ENCODE results near the gene CLCN7. TPM values are rescaled to one million over a fixed set of nuclear protein-coding genes. Genes with fewer than 3 reads are reported as not detected.

The CLCN7 gene, protein sequence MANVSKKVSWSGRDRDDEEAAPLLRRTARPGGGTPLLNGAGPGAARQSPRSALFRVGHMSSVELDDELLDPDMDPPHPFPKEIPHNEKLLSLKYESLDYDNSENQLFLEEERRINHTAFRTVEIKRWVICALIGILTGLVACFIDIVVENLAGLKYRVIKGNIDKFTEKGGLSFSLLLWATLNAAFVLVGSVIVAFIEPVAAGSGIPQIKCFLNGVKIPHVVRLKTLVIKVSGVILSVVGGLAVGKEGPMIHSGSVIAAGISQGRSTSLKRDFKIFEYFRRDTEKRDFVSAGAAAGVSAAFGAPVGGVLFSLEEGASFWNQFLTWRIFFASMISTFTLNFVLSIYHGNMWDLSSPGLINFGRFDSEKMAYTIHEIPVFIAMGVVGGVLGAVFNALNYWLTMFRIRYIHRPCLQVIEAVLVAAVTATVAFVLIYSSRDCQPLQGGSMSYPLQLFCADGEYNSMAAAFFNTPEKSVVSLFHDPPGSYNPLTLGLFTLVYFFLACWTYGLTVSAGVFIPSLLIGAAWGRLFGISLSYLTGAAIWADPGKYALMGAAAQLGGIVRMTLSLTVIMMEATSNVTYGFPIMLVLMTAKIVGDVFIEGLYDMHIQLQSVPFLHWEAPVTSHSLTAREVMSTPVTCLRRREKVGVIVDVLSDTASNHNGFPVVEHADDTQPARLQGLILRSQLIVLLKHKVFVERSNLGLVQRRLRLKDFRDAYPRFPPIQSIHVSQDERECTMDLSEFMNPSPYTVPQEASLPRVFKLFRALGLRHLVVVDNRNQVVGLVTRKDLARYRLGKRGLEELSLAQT
- 10 to 100 TPM; 54.2 to 60.7 (median 54.7) TPM for total RNA-seq

DNA sequence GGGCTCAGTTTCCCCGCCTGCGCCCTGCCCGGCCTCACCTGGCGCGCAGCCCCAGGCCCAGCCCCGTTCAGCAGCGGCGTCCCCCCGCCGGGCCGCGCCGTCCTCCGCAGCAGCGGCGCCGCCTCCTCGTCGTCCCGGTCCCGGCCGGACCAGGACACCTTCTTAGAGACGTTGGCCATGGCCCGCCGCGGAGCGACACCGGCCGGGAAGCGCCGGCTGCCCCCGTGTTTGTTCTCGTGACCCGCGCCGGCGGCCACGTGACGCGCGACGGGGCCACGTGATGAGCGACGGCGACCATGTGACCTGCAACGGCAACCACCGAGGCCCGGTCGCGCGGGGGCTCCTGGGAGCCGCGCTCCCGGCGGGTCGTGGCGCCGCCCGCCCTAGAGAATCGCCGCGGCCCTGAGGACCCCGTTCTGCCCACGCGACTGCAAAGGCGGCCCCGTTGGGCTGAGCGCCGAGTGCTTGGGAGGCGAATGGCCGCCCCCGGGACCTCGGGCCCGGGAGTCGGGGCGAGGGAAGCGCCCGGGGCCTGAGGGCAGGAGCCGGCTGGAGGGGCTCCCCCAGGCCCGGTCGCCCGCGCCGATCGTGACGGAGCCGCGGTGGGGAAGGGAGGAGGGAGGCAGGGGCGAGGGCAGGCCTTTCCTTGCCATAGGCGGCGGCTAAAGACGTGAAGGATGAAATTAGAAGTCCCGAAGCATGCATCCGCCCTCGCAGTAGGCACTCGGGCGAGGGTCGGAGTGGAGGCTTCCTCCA is at the start of gene CLCN7:
Gene CLCN7, minus strand, starts transcription at position 233 of the 756 bp plus-strand sequence. Its CDS starts 54 bp downstream, at position 179.
- DNase-seq (peak; percentile 81), ATAC-seq (peak; percentile 91)
- Mint-ChIP-seq H3K27me3 (ENCODE audit: low read depth) (peaks cover 5% of the 10 kb centered on the region), H3K4me3 (peak within 1 kb of the TSS; percentile 86), H3K36me3 (ENCODE audit: insufficient read depth) (no peaks in the 10 kb centered on the region), H3K4me1 (ENCODE audit: low read depth) (peaks cover 31% of the 10 kb centered on the region), H3K9me3 (no peaks in the 10 kb centered on the region)

DNA sequence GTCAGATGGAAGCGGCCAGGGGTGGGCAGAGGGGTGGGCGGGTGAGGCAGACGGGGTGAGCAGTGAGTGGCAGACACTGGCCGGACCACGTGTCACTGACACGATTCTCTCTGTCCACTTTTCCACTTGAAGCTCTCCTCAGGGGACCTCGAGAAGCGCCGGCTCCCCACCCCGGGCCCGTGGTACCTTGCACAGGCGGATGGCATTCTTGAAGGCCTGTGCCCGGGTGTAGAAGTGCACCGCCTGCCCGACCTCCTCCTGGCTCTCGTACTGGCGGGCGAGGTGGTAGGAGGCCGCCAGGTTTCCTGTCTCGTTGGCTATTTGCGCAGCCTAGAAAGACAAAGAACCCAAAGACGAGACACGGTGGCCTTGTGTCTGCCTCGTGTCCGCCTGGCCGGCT is 49.5 kb upstream of the CLCN7 start:
- H3K27me3 Mint-ChIP-seq (ENCODE audit: low read depth) = no peaks in the 10 kb centered on the region
- DNase-seq (no peak), ATAC-seq (no peak)
- H3K4me3 Mint-ChIP-seq = no peak overlapping the region
- H3K36me3 Mint-ChIP-seq (ENCODE audit: insufficient read depth) = no peaks in the 10 kb centered on the region
- no peaks in the 10 kb centered on the region for H3K9me3 Mint-ChIP-seq
- H3K4me1 Mint-ChIP-seq (ENCODE audit: low read depth) = peaks cover 23% of the 10 kb centered on the region

DNA sequence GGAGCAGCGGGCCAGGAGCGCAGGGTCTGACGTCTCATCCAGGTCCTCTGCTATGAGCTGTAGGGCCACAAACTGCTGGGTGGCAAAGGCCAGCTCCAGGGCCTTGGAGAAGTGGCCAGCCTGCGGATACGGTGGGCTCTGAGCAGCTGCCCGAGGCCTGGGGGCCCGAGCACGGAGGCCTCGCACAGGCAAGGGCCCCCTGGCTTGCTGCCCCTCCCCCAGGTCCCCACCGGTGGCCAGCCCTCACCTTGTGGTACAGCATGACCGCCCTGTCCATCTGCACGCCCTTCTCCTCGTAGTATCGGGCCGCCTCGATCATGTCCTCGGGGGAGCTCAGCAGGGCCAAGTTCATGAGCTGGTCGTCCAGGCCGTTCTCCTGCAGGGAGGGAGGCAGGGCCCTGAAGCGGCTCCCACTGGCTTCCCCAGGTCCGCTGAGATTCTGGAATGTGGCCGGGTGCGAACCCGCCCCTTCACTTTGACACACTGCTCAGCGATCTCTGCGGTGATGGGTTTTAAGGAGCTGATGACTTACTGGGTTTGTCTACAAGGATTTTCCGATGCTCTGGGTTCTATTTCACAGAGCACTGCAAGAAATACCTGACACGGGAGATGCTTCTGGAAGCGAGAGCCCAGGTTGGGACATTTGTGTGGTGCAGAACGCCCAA is 48.9 kb upstream of the CLCN7 start:
- H3K4me3 Mint-ChIP-seq = no peak overlapping the region
- peaks cover 22% of the 10 kb centered on the region for H3K4me1 Mint-ChIP-seq (ENCODE audit: low read depth)
- H3K36me3 Mint-ChIP-seq (ENCODE audit: insufficient read depth) = no peaks in the 10 kb centered on the region
- H3K27me3 Mint-ChIP-seq (ENCODE audit: low read depth) = no peaks in the 10 kb centered on the region
- ATAC-seq (no peak), DNase-seq (no peak)
- no peaks in the 10 kb centered on the region for H3K9me3 Mint-ChIP-seq

DNA sequence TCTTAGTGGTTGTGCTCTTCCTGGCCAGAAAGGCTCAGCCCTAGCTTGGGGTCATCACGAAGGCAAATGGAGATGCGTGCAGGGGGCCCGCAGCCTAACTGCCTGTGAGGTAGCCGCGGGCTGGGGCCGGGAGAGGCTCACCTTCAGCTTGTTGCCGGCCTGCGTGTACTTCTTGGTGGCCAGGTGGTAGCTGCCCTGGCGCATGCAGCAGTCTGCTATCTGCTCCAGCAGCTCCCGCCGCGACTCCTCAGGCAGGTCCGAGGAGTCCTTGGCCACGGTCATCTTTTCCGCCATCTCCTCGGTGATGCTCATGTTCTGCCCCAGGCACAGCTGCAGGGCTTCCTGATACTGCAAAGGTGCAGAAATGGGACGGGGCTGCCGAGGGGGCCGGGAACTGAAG is 45.6 kb upstream of the CLCN7 start:
- Mint-ChIP-seq H3K4me3 (no peak overlapping the region), H3K27me3 (ENCODE audit: low read depth) (no peaks in the 10 kb centered on the region), H3K36me3 (ENCODE audit: insufficient read depth) (peaks cover 2% of the 10 kb centered on the region), H3K9me3 (no peaks in the 10 kb centered on the region), H3K4me1 (ENCODE audit: low read depth) (peaks cover 4% of the 10 kb centered on the region)
- no peak for DNase-seq
- no peak for ATAC-seq

DNA sequence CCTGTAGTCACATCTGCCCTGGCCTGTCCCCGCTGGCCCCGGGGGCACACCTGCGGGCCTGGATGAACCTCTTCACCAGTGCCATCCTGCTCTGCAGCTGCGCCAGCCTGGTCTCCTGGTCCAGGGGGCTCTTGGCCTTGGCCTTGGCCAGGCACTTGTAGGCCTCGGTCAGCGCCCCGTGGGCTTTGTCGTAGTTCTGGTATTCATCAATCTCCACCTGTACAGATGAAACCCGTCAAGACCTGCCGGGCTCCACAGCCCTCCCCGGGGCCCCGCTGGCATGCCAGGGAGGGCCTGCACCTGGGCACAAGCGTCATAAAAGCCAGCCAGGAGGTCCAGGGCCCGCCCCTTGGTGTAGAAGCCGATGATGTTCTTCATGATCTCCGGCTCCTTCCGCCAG is 45.0 kb upstream of the CLCN7 start:
- ATAC-seq = no peak
- peaks cover 2% of the 10 kb centered on the region for H3K36me3 Mint-ChIP-seq (ENCODE audit: insufficient read depth)
- no peaks in the 10 kb centered on the region for H3K27me3 Mint-ChIP-seq (ENCODE audit: low read depth)
- H3K4me3 Mint-ChIP-seq = no peak overlapping the region
- DNase-seq = no peak
- no peaks in the 10 kb centered on the region for H3K4me1 Mint-ChIP-seq (ENCODE audit: low read depth)
- peaks cover 3% of the 10 kb centered on the region for H3K9me3 Mint-ChIP-seq

DNA sequence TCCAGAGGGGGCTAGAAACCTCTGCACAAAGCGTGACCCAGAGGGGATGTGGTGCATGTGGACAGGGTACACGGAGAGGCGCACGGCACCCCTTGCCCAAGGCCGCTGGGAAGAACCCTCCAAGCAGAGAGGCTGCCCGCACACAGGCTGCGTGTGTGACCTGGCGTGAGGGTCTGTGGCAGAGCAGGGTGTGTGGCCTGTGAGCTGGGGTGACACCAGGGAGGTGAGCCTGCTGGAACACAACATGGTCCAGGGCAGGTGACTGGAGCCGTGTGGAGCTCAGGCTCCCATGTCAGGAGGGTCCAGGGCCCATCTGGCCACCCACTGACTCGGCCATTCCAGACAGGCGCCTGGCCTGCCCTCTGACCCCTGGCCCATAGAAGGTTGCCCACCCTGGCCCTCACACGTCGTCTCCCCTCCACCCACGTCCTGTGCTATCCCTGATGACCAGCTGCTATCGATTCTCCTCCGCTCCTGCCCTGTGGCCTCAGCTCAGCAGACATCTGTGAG is 43.9 kb upstream of the CLCN7 start:
- no peak for ATAC-seq
- peaks cover 2% of the 10 kb centered on the region for H3K36me3 Mint-ChIP-seq (ENCODE audit: insufficient read depth)
- no peak for DNase-seq
- H3K4me3 Mint-ChIP-seq = no peak overlapping the region
- no peaks in the 10 kb centered on the region for H3K27me3 Mint-ChIP-seq (ENCODE audit: low read depth)
- H3K4me1 Mint-ChIP-seq (ENCODE audit: low read depth) = no peaks in the 10 kb centered on the region
- H3K9me3 Mint-ChIP-seq = peaks cover 8% of the 10 kb centered on the region

DNA sequence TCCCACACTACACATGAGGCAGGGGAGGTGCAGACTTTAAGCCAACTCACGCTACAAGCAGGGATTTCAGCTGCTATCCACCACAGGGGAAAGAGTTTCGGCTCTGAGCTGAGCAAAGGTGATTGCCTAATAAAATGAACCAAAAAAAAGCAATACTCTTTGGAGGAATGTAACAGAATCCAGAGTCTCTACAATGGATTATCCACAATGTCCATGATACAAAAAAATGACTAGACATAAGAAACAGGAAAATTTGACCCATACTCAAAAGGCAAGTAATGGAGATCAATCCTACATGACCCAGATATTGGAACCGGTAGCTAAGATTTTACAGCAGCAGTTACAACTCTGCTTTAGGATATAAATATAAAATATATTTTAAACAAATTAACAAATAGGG is 39.7 kb upstream of the CLCN7 start:
- DNase-seq (no peak), ATAC-seq (no peak)
- no peak overlapping the region for H3K4me3 Mint-ChIP-seq
- H3K36me3 Mint-ChIP-seq (ENCODE audit: insufficient read depth) = peaks cover 8% of the 10 kb centered on the region
- H3K27me3 Mint-ChIP-seq (ENCODE audit: low read depth) = no peaks in the 10 kb centered on the region
- peaks cover 8% of the 10 kb centered on the region for H3K9me3 Mint-ChIP-seq
- no peaks in the 10 kb centered on the region for H3K4me1 Mint-ChIP-seq (ENCODE audit: low read depth)

DNA sequence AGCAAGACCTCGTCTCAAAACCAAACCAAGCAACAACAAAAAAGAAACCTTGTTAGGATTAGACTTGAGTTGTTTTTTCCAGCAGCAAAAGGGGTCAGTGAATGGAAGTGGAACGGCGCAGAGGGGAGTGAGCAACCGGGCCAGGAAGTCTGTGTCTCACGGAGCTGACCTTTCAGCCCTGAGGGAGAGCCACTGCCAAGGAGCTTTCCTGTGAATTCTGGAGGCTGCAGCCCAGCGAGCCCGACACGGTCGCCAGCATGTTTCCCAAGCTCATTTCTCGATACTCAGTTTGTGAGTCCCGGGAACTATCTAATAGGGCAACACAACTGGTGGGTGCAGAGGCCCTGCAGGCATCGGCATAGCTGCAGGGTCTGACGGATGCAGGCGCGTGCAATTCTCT is 37.9 kb upstream of the CLCN7 start:
- Mint-ChIP-seq H3K36me3 (ENCODE audit: insufficient read depth) (peaks cover 8% of the 10 kb centered on the region), H3K9me3 (peaks cover 8% of the 10 kb centered on the region), H3K4me1 (ENCODE audit: low read depth) (no peaks in the 10 kb centered on the region), H3K27me3 (ENCODE audit: low read depth) (no peaks in the 10 kb centered on the region), H3K4me3 (no peak overlapping the region)
- DNase-seq (no peak), ATAC-seq (no peak)

DNA sequence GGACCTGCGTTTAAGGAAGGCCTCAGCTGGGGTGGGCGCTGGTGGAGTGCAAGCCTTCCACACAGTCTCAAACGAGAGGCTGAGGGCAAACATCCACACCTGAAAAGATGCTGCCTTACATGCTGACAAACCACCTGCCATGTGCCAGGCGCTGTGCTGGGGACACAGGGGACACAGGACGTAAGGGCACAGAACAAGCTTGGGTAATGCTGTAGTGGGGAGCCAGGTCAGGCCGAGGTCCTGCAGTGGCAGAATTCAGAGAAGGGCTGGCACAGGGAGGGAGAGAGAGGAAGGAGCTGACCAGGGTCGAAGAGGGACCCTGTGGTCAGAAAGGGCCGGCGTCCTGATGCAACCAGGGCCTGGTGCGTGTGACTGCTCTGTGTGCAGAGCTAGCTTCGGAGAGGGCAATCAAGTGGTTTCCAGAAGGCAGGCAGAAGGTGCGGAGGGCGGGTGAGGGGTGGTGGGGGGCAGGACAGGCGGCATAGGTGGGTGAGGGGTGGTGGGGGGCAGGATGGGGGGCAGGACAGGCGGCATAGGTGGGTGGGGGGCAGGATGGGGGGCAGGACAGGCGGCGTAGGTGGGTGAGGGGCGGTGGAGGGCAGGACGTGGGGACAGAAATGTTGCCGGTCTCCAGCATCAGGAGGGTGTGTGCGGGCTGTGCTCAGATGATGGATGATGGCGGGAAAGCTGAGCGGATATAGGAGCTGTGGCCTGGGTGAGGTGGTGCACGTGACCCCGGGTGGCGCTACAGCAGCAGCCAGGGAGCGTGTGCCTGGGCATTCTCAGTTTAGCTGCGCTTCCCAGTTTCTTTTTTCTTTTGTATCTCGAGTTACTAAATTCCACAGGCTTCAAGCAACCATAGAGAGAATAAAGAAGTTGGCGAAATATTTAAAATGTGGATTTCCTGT is 37.1 kb upstream of the CLCN7 start:
- DNase-seq (no peak), ATAC-seq (no peak)
- Mint-ChIP-seq H3K9me3 (peaks cover 8% of the 10 kb centered on the region), H3K4me3 (no peak overlapping the region), H3K27me3 (ENCODE audit: low read depth) (no peaks in the 10 kb centered on the region), H3K36me3 (ENCODE audit: insufficient read depth) (peaks cover 9% of the 10 kb centered on the region), H3K4me1 (ENCODE audit: low read depth) (no peaks in the 10 kb centered on the region)

DNA sequence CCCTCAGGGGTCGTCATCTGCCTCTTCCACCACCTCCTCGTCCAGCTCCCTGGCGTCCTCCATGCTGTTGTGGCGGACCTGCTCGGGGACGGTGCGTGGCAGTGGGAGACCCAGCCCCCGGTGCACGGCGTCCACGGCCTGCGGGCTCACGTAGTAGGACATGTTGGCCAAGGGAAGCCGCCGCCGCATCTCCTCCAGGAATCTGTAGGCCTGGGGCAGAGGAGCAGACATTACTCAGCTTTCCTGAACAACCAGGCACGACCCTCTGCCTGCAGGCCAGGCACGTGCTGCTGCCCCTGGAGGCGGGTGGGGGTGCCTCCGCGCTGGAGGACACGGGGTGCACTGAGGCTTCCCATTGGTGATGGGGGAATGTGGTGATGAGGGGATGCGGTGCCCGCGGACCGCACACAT is 36.1 kb upstream of the CLCN7 start:
- H3K9me3 Mint-ChIP-seq = peaks cover 8% of the 10 kb centered on the region
- DNase-seq (no peak), ATAC-seq (no peak)
- no peak overlapping the region for H3K4me3 Mint-ChIP-seq
- H3K4me1 Mint-ChIP-seq (ENCODE audit: low read depth) = no peaks in the 10 kb centered on the region
- H3K36me3 Mint-ChIP-seq (ENCODE audit: insufficient read depth) = peaks cover 7% of the 10 kb centered on the region
- H3K27me3 Mint-ChIP-seq (ENCODE audit: low read depth) = no peaks in the 10 kb centered on the region

DNA sequence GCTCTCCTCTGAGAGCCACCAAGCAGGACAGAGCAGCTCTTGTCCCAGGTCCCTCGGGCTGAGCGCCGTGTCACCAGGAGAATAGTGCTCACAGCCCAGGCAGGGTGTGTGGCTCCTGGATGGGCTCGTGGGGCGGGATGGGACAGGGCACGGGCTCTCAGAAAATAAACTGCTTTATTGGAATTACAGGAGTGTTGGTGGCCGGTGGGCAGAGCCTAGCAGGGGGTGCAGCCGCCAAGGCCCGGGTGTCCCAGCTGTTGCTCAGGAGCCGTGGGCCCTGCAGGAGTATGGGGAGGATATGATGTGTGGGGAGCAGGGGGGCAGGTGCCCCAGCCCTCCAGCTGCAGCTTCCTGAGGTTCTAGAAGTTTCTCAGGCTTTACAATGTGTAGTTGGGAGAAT is 35.4 kb upstream of the CLCN7 start:
- no peak for ATAC-seq
- Mint-ChIP-seq H3K9me3 (peaks cover 8% of the 10 kb centered on the region), H3K27me3 (ENCODE audit: low read depth) (no peaks in the 10 kb centered on the region), H3K4me3 (no peak overlapping the region), H3K36me3 (ENCODE audit: insufficient read depth) (peaks cover 7% of the 10 kb centered on the region), H3K4me1 (ENCODE audit: low read depth) (no peaks in the 10 kb centered on the region)
- DNase-seq = no peak

DNA sequence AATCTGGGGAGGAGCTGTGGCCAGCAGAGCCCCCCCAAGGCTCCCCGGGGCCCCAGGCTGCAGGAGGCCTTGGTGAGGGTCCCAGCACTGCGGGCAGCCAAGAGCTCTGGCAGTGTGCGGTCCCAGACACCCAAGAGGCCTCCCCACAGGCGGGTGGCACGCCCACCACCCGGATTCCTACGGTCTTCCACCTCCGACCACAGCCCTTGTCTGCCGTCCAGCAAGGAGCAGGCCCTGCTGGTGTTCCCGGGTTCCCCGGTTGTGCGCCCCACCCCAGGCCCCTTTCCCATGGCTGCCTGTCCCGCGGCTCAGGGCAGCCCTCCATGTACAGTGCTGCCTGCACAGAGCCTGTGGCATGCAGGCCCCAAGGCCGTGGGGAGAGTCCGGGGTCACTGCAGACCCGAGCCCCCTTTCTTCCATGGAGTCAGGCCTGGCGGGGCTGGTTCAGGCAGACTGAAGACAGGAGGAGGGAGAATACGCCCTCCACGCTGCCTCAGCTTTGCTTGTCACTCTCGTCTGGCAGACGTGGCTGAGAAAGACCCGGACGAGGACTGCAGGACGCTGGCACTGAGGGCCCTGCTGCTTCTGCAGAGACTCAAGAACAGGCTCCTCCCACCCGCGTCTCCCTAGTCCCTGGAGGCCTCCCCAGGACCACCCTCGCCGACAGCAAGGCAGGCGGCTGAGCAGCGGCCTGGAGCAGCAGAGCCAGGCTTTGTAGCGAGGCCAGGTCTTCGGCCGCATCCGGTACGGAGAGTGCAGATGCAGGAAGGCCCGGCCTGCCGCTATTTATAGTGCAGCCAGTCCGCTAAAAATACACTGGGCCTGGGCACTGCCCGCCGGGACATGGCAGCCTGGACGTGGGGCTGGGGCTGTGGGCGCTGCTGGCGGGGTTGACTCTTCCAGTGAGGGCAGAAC is 34.7 kb upstream of the CLCN7 start:
- no peaks in the 10 kb centered on the region for H3K4me1 Mint-ChIP-seq (ENCODE audit: low read depth)
- peaks cover 7% of the 10 kb centered on the region for H3K36me3 Mint-ChIP-seq (ENCODE audit: insufficient read depth)
- DNase-seq = no peak
- ATAC-seq = no peak
- no peak overlapping the region for H3K4me3 Mint-ChIP-seq
- H3K27me3 Mint-ChIP-seq (ENCODE audit: low read depth) = no peaks in the 10 kb centered on the region
- H3K9me3 Mint-ChIP-seq = peaks cover 3% of the 10 kb centered on the region
